MCF 10A (cell line): ENCODE results near the gene CRTAC1. TPM values are rescaled to one million over a fixed set of nuclear protein-coding genes. Genes with fewer than 3 reads are reported as not detected.

ENCODE experiments used
- BruUV-seq: library from RNA; stranded (reverse); fragments of 400-500 nt; replicated peaks from 2 replicates; lab custom pipeline; 2021; lab: Mats Ljungman, UMichigan
- CTCF ChIA-PET: fragments of 300-600 bp; sonication (Branson Sonifier 250); formaldehyde crosslinking; extraction: SDS; loops from one replicate; lab custom pipeline; 2021; ENCODE audit warnings: antibody characterized with exemption, inconsistent platforms; lab: Yijun Ruan, JAX
- POLR2A ChIA-PET: fragments of 300-600, 350-650 bp; sonication (Branson Sonifier 250); formaldehyde crosslinking; extraction: SDS; loops from one replicate; lab custom pipeline; 2020; ENCODE audit warnings: antibody characterized with exemption, inconsistent platforms; lab: Yijun Ruan, JAX
- DNase-seq: peaks from one replicate; pipeline ENCODE4 v3.0.0-alpha.2; 2018; ENCODE audit not compliant: unreplicated experiment
- H3K27ac Mint-ChIP-seq: one replicate; pipeline ENCODE4 v1.8.0; 2022; ENCODE audit warnings: mild to moderate bottlenecking, low read depth, mixed read lengths; ENCODE audit not compliant: unreplicated experiment
- H3K27me3 Mint-ChIP-seq: one replicate; pipeline ENCODE4 v1.8.0; 2022; ENCODE audit warnings: mixed read lengths; ENCODE audit not compliant: insufficient read depth, unreplicated experiment
- H3K36me3 Mint-ChIP-seq: one replicate; pipeline ENCODE4 v1.8.0; 2022; ENCODE audit warnings: mild to moderate bottlenecking, moderate library complexity, mixed read lengths; ENCODE audit not compliant: insufficient read depth, unreplicated experiment
- H3K4me1 Mint-ChIP-seq: one replicate; pipeline ENCODE4 v1.8.0; 2022; ENCODE audit warnings: mixed read lengths; ENCODE audit not compliant: insufficient read depth, unreplicated experiment
- H3K4me3 Mint-ChIP-seq: one replicate; pipeline ENCODE4 v1.8.0; 2022; ENCODE audit warnings: mild to moderate bottlenecking, moderate library complexity, mixed read lengths; ENCODE audit not compliant: unreplicated experiment
- H3K9me3 Mint-ChIP-seq: one replicate; pipeline ENCODE4 v1.8.0; 2022; ENCODE audit warnings: mixed read lengths; ENCODE audit not compliant: unreplicated experiment
- intact Hi-C: fragments of 100-400 bp; cut with micrococcal nuclease; formaldehyde crosslinking; loops from 2 replicates; pipeline ENCODE4 v1.14.1; 2022
- total RNA-seq: library from RNA; stranded (reverse); gene quantifications from 2 replicates; pipeline ENCODE4 v1.2.3, GENCODE V29; 2022
- TF ChIP-seq, protein P1 (sequence below): fragments of 200-600 bp; IDR thresholded peaks from one replicate; pipeline ENCODE4 v1.8.0; 2022; ENCODE audit warnings: antibody characterized with exemption, mild to moderate bottlenecking; ENCODE audit not compliant: unreplicated experiment

Gene CRTAC1
- total RNA-seq, 1 experiment from 2014 or later: not detected

DNA sequence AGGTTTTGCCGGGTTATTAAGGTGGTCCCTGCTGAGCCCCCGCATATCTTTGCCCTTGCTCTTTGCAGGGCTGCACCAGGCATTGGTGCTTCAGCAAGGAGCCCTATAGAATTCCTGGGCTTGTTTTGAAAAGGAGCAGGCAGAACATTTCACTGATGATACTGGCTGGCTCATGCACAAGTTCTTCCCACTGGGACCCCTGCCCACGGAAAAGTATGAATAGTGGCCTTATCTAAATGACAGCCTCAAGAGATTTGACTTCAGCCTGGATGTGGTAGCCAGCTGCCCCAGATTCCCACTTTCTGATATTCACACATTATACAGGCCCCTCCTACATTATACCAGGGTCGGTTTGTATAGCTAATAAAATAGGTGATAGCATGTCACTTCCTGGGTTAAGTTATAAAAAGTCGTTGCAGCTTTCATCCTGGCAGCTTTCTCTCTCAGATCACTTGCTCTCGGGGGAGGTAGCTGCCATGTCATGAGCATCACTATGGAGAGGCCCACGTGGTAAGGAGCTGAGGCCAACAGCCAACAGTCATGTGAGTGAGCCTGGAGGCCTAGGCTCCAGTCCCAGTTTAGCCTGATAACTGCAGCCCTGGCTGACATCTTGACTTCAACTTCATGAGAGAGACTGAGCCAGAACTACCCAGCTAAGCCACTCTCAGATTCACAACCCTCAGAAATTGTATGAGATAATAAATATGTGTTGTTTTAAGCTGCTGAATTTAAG lies 16.8 kb upstream of the CRTAC1 start:
- BruUV-seq: no TSS peak
- Mint-ChIP-seq H3K36me3 (no peaks in the 10 kb centered on the region), H3K4me3 (no peak overlapping the region), H3K9me3 (no peaks in the 10 kb centered on the region), H3K27ac (no peak overlapping the region), H3K27me3 (peaks cover 56% of the 10 kb centered on the region), H3K4me1 (peaks cover 5% of the 10 kb centered on the region)
- ChIA-PET POLR2A (interaction anchor here (0.7 kb wide), 1 partner anchor 68 kb away, joined by 3 read pairs; no protein-coding TSS in a partner anchor), CTCF (interaction anchor here (0.5 to 17.1 kb wide), 22 partner anchors 9 to 1971 kb away, joined by 3 to 347 read pairs (median 3); no protein-coding TSS in a partner anchor)
- intact Hi-C loops: no loop called here
- TF ChIP-seq, protein P1, sequence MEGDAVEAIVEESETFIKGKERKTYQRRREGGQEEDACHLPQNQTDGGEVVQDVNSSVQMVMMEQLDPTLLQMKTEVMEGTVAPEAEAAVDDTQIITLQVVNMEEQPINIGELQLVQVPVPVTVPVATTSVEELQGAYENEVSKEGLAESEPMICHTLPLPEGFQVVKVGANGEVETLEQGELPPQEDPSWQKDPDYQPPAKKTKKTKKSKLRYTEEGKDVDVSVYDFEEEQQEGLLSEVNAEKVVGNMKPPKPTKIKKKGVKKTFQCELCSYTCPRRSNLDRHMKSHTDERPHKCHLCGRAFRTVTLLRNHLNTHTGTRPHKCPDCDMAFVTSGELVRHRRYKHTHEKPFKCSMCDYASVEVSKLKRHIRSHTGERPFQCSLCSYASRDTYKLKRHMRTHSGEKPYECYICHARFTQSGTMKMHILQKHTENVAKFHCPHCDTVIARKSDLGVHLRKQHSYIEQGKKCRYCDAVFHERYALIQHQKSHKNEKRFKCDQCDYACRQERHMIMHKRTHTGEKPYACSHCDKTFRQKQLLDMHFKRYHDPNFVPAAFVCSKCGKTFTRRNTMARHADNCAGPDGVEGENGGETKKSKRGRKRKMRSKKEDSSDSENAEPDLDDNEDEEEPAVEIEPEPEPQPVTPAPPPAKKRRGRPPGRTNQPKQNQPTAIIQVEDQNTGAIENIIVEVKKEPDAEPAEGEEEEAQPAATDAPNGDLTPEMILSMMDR: no peak
- DNase-seq: no peak

GRCh38 chr10:98045785-98046389 lies 15.5 kb upstream of the CRTAC1 start:
- Mint-ChIP-seq H3K4me1 (peaks cover 5% of the 10 kb centered on the region), H3K36me3 (no peaks in the 10 kb centered on the region), H3K27me3 (peaks cover 56% of the 10 kb centered on the region), H3K4me3 (no peak overlapping the region), H3K27ac (no peak overlapping the region), H3K9me3 (no peaks in the 10 kb centered on the region)
- TF ChIP-seq, protein P1: peak; percentile 77
- peak; percentile 79 for DNase-seq
- intact Hi-C loops: loop anchor here (1.0 kb wide), 1 partner anchor 132 kb away; no protein-coding TSS in a partner anchor
- BruUV-seq: no TSS peak
- CTCF ChIA-PET: interaction anchor here (0.6 to 17.1 kb wide), 38 partner anchors 9 to 1969 kb away, joined by 3 to 347 read pairs (median 4); no protein-coding TSS in a partner anchor
- POLR2A ChIA-PET: no interaction called here

GRCh38 chr10:98041352-98042043 lies 11.1 kb upstream of the CRTAC1 start:
- DNase-seq: peak; percentile 74
- Mint-ChIP-seq H3K27me3 (peaks cover 89% of the 10 kb centered on the region), H3K4me1 (peaks cover 5% of the 10 kb centered on the region), H3K9me3 (no peaks in the 10 kb centered on the region), H3K36me3 (no peaks in the 10 kb centered on the region), H3K27ac (no peak overlapping the region), H3K4me3 (no peak overlapping the region)
- ChIA-PET CTCF (interaction anchor here (0.6 to 17.1 kb wide), 42 partner anchors 9 to 1806 kb away, joined by 3 to 347 read pairs (median 4); no protein-coding TSS in a partner anchor), POLR2A (interaction anchor here (1.2 kb wide), 1 partner anchor 126 kb away, joined by 9 read pairs; no protein-coding TSS in a partner anchor)
- intact Hi-C loops: loop anchor here (1.0 to 2.0 kb wide), 3 partner anchors 127 to 282 kb away; no protein-coding TSS in a partner anchor
- TF ChIP-seq, protein P1: peak; percentile 65
- no TSS peak for BruUV-seq
